ENCODE results near the gene EEIG1. TPM values are rescaled to one million over a fixed set of nuclear protein-coding genes. Genes with fewer than 3 reads are reported as not detected.

Gene EEIG1
- total and polyA plus RNA-seq, 9 of the 15 experiments (the other 6 are each of a cell fraction or from before 2014, with no cell fraction given) = 0.17 to 16.7 (median 3.6) TPM

GRCh38 chr9:127943731-127944144, 37.1 kb downstream of the EEIG1 start (continued):
- TF ChIP-seq GTF2B (IDR thresholded peaks at IDR 0.05; ENCODE audit: extremely low read depth, insufficient read length) (no peak), ZNF23 (CRISPR knock-in tag; IDR thresholded peaks at IDR 0.05) (no peak), ZFP36 (IDR thresholded peaks at IDR 0.05; ENCODE audit: low read depth, low read length, partially characterized antibody) (no peak), ZNF316 (IDR thresholded peaks at IDR 0.05) (no peak), ZNF174 (CRISPR knock-in tag; IDR thresholded peaks at IDR 0.05) (no peak), ZNF639 (CRISPR knock-in tag; conservative IDR thresholded peaks at IDR 0.05 in 1 of 2, IDR thresholded peaks at IDR 0.05 in 1 of 2) (no peak), ZBTB40 (IDR thresholded peaks at IDR 0.05) (no peak), ZBTB40 (CRISPR knock-in tag; IDR thresholded peaks at IDR 0.05) (no peak), MBD1 (CRISPR knock-in tag; IDR thresholded peaks at IDR 0.05) (no peak), PKNOX1 (IDR thresholded peaks at IDR 0.05) (no peak), ZBTB7A (IDR thresholded peaks at IDR 0.05; ENCODE audit: borderline replicate concordance, control insufficient read depth, low read depth, low read length) (peak; percentile 80), ATF7 (IDR thresholded peaks at IDR 0.05) (0 out of 2 replicates have a peak, but pooled peaks have one; percentile 25), MEF2D (tag; conservative IDR thresholded peaks at IDR 0.05; ENCODE audit: low read depth) (no peak), ZNF133 (CRISPR knock-in tag; IDR thresholded peaks at IDR 0.05) (no peak)

Measured in K562 (cell line).